Left renal pelvis (tissue), 4 donors: Measurements from ENCODE around the gene CASP8. TPM values are rescaled to one million over a fixed set of nuclear protein-coding genes. Genes with fewer than 3 reads are reported as not detected.

Experiments used
- DNase-seq, 4 donors: peaks; one replicate each; pipeline ENCODE4 v3.0.0-alpha.2; 2013; ENCODE audit warnings: low read depth in 4 of 4, low spot score in 3 of 4
- polyA plus RNA-seq, 4 donors: library from polyadenylated mRNA; unstranded; fragments of 120-200 nt; gene quantifications; one replicate each; pipeline ENCODE4 v1.2.1, GENCODE V29; 2013; ENCODE audit not compliant: insufficient read length in 4 of 4

Gene CASP8
- polyA plus RNA-seq, 4 donors = 13.9 to 17.6 (median 16.6) TPM

DNA sequence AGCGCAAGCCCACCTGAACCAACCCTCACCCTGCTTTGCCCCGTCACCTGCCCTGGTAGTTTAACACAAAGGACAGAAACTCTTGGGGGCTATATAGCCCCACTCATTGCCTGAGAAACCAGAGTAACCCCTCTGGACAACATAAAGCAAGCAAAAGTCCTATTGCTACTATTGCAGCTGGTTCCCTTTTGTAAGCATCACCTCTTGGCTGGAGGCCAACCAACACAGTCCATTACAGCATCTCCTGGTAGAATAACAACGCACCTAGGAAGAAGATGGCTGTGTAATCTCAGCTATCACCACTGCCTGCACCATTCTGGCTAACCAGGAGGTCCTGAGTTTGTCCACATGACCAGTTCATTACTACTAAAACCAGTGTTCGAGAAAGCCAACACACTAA lies 60.4 kb downstream of the CASP8 start:
- no peak for DNase-seq

DNA sequence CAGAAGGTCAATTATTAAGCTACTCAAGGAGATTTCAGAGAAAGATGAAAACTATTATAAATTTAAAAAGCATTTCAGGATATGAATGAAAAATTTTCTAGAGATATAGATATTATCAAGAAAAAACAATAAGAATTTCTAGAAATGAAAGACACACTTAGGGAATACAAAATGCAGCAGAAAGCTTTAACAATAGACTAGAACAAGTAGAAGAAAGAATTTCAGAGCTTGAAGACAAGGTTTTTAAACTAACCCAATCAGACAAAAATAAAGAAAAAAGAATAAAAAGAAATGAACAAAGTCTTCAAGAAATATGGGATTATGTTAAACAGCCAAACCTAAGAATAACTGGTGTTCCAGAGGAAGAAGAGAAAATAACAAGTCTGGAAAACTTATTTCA lies 62.4 kb downstream of the CASP8 start:
- DNase-seq = no peak

DNA sequence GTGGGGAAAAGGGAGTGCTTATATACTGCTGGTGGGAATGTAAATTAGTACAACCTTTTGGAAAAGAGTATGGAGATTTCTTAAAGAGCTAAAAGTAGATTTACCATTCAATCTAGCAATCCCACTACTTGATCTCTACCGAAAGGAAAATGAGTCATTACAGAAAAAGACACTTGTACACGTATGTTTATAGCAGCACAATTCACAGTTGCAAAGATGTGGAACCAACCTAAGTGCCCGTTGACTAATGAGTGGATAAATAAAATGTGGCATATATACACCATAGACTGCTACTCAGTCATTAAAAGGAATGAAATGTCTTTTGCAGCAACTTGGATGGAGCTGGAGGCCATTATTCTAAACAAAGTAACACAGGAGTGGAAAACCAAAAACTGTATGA lies 67.3 kb downstream of the CASP8 start:
- DNase-seq = no peak

DNA sequence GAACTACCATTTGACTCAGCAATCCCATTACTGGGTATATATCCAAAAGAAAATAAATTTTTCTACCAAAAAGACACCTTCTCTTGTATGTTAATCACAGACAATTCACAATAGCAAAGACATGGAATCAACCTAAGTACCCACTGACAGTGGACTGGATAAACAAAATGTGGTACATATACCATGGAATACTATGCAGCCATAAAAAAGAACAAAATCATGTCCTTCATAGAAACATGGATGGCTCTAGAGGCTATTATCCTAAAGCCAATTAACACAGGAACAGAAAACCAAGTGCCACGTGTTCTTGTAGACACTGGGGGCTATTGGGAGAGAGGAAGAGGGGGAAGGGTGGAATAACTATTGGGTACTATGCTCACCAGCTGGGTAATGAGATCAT lies 69.1 kb downstream of the CASP8 start:
- DNase-seq = no peak

Other genes with a start within 250 kb of the CASP8 start
- 10 to 100 TPM; 12.1 to 17.8 (median 14.5) TPM for gene HYCC2, start 188.9 kb upstream of the CASP8 start, polyA plus RNA-seq
- gene NDUFB3, start 188.5 kb upstream of the CASP8 start, polyA plus RNA-seq = 100 to 1,000 TPM in 3 of 4 donors, 10 to 100 TPM in 1; 68.5 to 140 (median 111) TPM
- 10 to 100 TPM; 51.3 to 75.2 (median 58.6) TPM for gene CFLAR, start 144.4 kb upstream of the CASP8 start, polyA plus RNA-seq
- 1 to 10 TPM; 6.7 to 9.8 (median 8.1) TPM for gene CASP10, start 77.4 kb upstream of the CASP8 start, polyA plus RNA-seq
- gene FLACC1, start 96.8 kb downstream of the CASP8 start, polyA plus RNA-seq = 1 to 10 TPM; 1.8 to 3.1 (median 2.1) TPM
- gene TRAK2, start 190.9 kb downstream of the CASP8 start, polyA plus RNA-seq = 10 to 100 TPM; 39.0 to 47.0 (median 42.1) TPM
- gene STRADB, start 191.2 kb downstream of the CASP8 start, polyA plus RNA-seq = 10 to 100 TPM; 67.8 to 88.0 (median 82.3) TPM